ENCODE data around the gene ASTN2.
"Not testable (repeated sequence)": the region's sequence is repeated elsewhere in the genome, so short reads cannot be mapped to it uniquely, and the experiment has no call there.

The ASTN2 gene

DNA sequence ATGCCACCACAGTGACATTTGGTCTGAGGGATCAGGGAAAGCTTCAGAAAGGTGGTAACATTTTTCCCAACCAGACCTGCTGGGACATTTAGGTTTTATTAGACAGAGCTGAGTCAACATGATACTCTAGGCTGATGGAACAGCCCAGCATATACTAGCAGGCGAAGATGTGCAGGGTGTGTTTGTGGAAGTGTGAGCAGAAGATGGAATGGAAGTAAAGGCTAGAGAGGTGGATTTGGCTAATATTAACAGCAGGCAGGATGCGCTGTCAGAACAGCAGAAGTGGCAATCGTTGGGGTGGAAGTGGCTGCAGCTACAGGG, 340.6 kb downstream of the ASTN2 start:
- ATAC-seq (replicated peaks; ENCODE audit: extremely low read depth, poor library complexity, severe bottlenecking), result no peak
- H3K27ac Mint-ChIP-seq (ENCODE audit: low read depth), result no peak overlapping the region

DNA sequence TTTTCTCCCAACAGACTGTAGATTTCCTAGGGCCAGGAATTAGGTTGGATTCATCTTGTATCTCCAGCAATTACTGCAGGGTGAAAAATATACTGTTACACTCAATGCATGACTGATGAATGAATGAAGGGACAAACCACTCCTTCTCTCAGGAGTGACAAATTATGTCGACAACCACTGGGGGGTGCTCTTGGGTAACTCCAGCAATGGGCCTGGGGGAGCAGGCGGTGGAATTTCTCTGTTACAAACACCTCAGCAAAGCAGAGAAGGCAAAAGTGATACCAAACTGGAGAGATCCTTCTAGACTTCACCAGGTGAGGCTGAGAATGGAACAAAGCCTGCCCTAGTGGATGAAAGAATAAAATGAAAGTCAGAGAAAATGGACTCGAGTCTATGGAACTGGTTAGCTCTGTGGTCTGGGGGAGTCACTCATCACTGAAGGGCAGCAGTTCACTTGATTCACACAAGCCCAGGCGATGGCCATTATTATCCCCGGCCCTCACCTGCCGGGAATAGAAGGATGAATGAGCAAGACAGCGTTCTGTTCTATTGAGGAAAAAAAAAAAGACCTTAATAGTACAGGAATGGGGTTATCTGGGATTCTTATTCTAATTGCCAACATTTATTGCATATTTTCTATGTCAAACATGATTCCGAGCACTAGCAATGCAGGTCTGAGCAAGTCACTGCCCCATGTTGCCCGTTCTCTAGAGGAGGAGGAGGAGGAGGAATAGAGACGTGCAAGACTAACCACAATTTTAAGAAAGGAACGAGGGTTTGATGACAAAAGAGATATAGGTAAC, 341.1 kb downstream of the ASTN2 start:
- no peak overlapping the region for H3K4me3 Mint-ChIP-seq

More for the DNA sequence above, 340.6 kb downstream of the ASTN2 start:
- no peaks in the 10 kb centered on the region for H3K36me3 Mint-ChIP-seq (ENCODE audit: insufficient read depth)
- peaks cover 29% of the 10 kb centered on the region for H3K9me3 Mint-ChIP-seq
- no peaks in the 10 kb centered on the region for H3K27me3 Mint-ChIP-seq
- DNase-seq (ENCODE audit: low spot score in 2 of 2), result no peak
- no peak overlapping the region for H3K4me3 Mint-ChIP-seq
- H3K4me1 Mint-ChIP-seq, result no peaks in the 10 kb centered on the region

DNA sequence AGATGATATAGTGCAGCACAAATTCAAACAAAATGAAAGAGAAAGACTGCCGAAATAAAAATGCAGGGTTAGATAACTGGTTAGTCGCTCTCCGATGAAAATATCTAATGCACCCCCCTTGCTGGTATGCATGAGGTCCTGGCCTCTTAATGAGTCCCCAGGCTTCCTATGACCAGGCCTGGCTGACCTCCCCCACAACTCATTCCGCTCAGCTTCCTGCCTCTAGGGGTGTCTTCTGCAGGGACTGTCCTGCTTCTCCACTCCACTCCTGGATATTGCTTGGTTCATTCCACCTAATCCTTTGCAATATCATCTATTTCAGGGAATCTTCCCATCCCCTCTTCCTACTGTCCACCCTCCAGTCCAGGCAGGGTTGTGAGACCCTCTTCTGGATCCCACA, 341.8 kb downstream of the ASTN2 start:
- no peak for ATAC-seq (replicated peaks; ENCODE audit: extremely low read depth, poor library complexity, severe bottlenecking)
- no peak for DNase-seq (ENCODE audit: low spot score in 2 of 2)
- Mint-ChIP-seq H3K9me3 (peaks cover 29% of the 10 kb centered on the region), H3K27ac (ENCODE audit: low read depth) (no peak overlapping the region), H3K27me3 (no peaks in the 10 kb centered on the region), H3K36me3 (ENCODE audit: insufficient read depth) (no peaks in the 10 kb centered on the region), H3K4me1 (no peaks in the 10 kb centered on the region), H3K4me3 (no peak overlapping the region)

More for the DNA sequence above, 341.1 kb downstream of the ASTN2 start:
- H3K27me3 Mint-ChIP-seq, result no peaks in the 10 kb centered on the region
- no peaks in the 10 kb centered on the region for H3K36me3 Mint-ChIP-seq (ENCODE audit: insufficient read depth)
- DNase-seq (ENCODE audit: low spot score in 2 of 2) (no peak), ATAC-seq (replicated peaks; ENCODE audit: extremely low read depth, poor library complexity, severe bottlenecking) (no peak)
- no peak overlapping the region for H3K27ac Mint-ChIP-seq (ENCODE audit: low read depth)
- no peaks in the 10 kb centered on the region for H3K4me1 Mint-ChIP-seq
- H3K9me3 Mint-ChIP-seq, result peaks cover 29% of the 10 kb centered on the region

DNA sequence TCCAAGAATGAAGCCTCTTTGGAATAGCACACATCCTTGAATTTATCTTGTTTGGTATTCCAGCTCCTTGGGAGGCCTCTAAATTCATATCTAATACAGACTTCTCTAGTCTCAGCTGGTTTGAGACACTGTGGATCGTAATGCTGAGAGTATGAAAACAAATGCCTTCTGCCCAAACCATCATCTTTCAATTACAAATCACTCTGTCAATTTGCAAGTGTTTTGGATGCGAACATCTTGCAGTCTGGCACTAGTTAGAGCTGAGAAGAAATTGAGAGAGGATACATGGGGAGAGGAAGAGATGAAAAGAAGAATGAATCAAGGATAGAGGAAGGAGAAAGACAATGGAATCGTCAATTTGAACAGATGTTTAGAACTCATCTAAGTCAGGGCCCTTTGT, 342.6 kb downstream of the ASTN2 start:
- peaks cover 29% of the 10 kb centered on the region for H3K9me3 Mint-ChIP-seq
- no peak overlapping the region for H3K27ac Mint-ChIP-seq (ENCODE audit: low read depth)

DNA sequence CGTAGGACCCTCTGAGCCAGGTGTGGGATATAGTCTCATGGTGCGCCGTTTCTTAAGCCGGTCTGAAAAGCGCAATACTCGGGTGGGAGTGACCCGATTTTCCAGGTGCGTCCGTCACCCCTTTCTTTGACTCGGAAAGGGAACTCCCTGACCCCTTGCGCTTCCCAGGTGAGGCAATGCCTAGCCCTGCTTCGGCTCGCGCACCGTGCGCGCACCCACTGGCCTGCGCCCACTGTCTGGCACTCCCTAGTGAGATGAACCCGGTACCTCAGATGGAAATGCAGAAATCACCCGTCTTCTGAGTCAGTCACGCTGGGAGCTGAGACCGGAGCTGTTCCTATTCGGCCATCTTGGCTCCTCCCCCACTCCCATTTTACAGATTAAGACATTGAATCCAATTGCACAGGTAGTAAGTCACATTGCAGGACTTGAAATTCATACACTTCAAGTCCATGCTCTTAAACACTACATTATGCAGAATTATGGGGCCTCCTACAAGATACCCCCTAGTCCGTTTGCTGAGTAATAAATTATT, 343.1 kb downstream of the ASTN2 start:
- not testable (repeated sequence) for H3K4me1 Mint-ChIP-seq; H3K27ac Mint-ChIP-seq (ENCODE audit: low read depth); H3K4me3 Mint-ChIP-seq; H3K36me3 Mint-ChIP-seq (ENCODE audit: insufficient read depth); DNase-seq (ENCODE audit: low spot score in 2 of 2); H3K27me3 Mint-ChIP-seq; ATAC-seq (replicated peaks; ENCODE audit: extremely low read depth, poor library complexity, severe bottlenecking)
- H3K9me3 Mint-ChIP-seq, result peaks cover 29% of the 10 kb centered on the region

More for the DNA sequence above, 342.6 kb downstream of the ASTN2 start:
- DNase-seq (ENCODE audit: low spot score in 2 of 2) (no peak), ATAC-seq (replicated peaks; ENCODE audit: extremely low read depth, poor library complexity, severe bottlenecking) (no peak)
- Mint-ChIP-seq H3K36me3 (ENCODE audit: insufficient read depth) (no peaks in the 10 kb centered on the region), H3K4me3 (no peak overlapping the region), H3K4me1 (no peaks in the 10 kb centered on the region), H3K27me3 (no peaks in the 10 kb centered on the region)

DNA sequence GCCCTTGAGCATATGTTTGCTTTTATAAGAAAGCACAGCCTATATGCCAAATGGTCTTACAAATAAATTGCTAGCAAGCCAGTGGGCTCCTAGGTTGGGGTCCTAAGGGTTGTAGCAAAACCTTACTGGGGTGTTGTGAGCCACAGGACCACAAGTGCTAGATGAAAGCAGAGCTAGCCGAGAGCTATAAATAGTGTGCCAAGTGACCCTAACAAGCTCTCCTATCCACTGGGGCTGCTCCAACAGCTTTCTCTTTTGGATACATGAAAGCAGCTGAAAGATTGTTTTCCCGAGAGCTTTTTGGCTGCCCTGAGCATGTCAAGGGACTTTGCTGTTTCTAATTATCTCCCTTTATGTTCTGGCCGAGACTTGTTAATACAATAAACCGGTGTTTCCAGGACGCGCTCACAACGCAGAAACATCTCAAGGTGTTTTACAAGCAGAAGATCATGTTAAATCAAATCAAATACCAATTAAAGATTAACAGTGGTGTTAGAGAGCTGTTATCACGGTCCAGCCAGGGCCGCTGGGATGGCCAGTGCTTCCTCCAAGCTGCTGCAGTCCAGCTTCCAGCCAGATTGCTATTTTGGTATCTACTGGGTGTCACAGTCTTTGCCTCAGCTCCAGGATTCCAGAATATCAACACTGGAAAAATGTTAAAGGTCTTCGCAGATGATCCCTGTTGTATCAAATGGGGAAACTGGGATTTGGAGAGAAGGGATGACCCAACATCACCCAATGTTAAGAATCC, 351.0 kb downstream of the ASTN2 start:
- ATAC-seq (replicated peaks; ENCODE audit: extremely low read depth, poor library complexity, severe bottlenecking) (no peak), DNase-seq (ENCODE audit: low spot score in 2 of 2) (no peak)
- Mint-ChIP-seq H3K9me3 (peaks cover 9% of the 10 kb centered on the region), H3K36me3 (ENCODE audit: insufficient read depth) (no peaks in the 10 kb centered on the region), H3K4me1 (no peaks in the 10 kb centered on the region), H3K27me3 (no peaks in the 10 kb centered on the region), H3K27ac (ENCODE audit: low read depth) (no peak overlapping the region), H3K4me3 (no peak overlapping the region)

DNA sequence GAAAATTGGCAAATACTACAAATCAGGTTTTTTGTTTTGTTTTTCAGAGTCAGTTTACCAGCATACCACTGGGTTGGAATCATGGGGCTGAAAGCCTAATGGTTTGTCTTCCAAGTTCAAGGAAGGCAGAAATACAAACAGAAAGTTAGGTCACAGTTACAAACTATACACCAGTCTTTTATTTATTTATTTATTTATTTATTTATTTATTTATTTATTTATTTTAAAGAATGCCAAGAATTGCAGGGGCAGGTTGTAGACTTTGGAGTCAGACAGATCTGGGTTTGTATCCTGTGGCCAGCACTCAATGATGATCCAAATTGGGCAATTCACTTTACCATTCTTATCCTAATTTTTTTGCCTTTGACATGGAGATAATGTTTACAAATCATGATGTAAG, 353.9 kb downstream of the ASTN2 start:
- Mint-ChIP-seq H3K4me1 (no peaks in the 10 kb centered on the region), H3K9me3 (peaks cover 15% of the 10 kb centered on the region), H3K36me3 (ENCODE audit: insufficient read depth) (no peaks in the 10 kb centered on the region), H3K27me3 (no peaks in the 10 kb centered on the region), H3K4me3 (no peak overlapping the region), H3K27ac (ENCODE audit: low read depth) (no peak overlapping the region)
- no peak for DNase-seq (ENCODE audit: low spot score in 2 of 2)
- no peak for ATAC-seq (replicated peaks; ENCODE audit: extremely low read depth, poor library complexity, severe bottlenecking)

DNA sequence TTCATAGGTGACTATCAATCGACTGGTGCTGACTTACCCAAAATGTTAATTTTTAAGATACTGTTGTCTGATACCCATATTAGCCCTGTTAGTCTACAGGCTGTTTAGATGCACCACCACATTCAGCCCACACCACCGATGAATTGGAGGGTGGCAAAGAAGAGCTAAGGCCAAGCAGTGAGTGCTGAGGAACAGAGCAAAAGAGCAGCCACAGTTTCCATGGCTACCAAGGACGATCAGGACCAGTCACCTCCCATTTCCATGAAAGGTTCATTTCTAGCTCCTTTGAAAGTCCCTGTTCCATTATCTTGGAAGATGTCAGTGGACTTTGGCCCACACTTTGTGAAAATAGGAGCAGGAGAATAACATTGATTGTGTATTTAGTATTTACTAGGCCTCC, 364.9 kb downstream of the ASTN2 start:
- Mint-ChIP-seq H3K27me3 (no peaks in the 10 kb centered on the region), H3K27ac (ENCODE audit: low read depth) (no peak overlapping the region), H3K4me3 (no peak overlapping the region), H3K36me3 (ENCODE audit: insufficient read depth) (no peaks in the 10 kb centered on the region), H3K4me1 (no peaks in the 10 kb centered on the region), H3K9me3 (peaks cover 7% of the 10 kb centered on the region)
- DNase-seq (ENCODE audit: low spot score in 2 of 2), result no peak
- ATAC-seq (replicated peaks; ENCODE audit: extremely low read depth, poor library complexity, severe bottlenecking), result no peak

DNA sequence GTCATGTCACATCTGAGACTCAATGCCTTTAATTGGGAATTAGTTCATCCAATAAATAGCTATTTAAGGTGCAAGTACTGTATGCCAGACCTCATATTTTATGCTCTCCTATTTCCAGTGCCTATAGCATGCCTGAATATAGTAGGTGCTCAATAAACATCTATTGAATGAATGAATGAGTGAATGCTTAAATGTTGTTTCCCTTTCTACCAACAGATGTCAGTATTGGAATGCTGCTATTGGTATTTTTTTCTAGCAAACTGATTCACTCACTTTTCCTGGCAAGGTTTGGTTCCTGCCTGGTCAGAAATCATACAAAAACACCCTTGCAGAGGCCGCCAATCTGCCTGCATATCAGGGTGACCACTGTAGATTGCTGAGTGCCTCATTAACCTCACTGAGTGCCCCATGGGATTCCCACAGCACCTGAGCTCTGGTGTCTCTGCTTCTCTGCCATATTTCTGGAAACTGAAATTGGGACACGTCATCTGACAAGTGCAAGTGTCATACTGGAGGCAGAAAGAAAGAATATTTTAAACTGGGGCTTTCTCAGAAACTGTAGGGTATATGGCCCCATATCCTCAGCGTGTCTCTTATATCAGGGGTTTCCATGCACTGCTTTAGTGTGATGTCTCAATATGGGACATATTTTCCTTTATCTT, 368.1 kb downstream of the ASTN2 start:
- Mint-ChIP-seq H3K36me3 (ENCODE audit: insufficient read depth) (no peaks in the 10 kb centered on the region), H3K9me3 (peaks cover 7% of the 10 kb centered on the region), H3K4me1 (no peaks in the 10 kb centered on the region), H3K4me3 (no peak overlapping the region), H3K27me3 (no peaks in the 10 kb centered on the region), H3K27ac (ENCODE audit: low read depth) (no peak overlapping the region)
- DNase-seq (ENCODE audit: low spot score in 2 of 2) (no peak), ATAC-seq (replicated peaks; ENCODE audit: extremely low read depth, poor library complexity, severe bottlenecking) (no peak)

DNA sequence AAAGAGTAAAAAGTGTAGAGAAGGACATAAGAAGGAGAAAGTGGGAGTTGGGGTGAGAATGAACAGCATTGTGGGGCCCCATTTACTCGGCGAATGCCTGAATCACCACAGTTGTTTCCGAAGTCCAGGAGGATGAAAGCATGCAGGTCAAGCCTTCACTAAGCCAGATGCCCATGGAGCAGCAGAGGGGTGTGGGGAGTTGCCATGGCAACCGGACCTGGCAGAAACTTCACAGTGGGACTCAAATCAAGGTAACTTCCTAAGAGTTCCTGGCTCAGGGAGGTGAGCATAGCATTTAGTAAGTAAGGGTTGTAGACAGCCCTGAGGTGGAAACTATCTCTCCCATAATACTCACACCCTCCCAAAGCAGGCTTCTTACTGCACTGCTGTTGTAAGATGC, 370.6 kb downstream of the ASTN2 start:
- Mint-ChIP-seq H3K27me3 (no peaks in the 10 kb centered on the region), H3K9me3 (peaks cover 6% of the 10 kb centered on the region), H3K36me3 (ENCODE audit: insufficient read depth) (no peaks in the 10 kb centered on the region), H3K27ac (ENCODE audit: low read depth) (no peak overlapping the region), H3K4me1 (no peaks in the 10 kb centered on the region), H3K4me3 (no peak overlapping the region)
- ATAC-seq (replicated peaks; ENCODE audit: extremely low read depth, poor library complexity, severe bottlenecking) (no peak), DNase-seq (ENCODE audit: low spot score in 2 of 2) (no peak)

DNA sequence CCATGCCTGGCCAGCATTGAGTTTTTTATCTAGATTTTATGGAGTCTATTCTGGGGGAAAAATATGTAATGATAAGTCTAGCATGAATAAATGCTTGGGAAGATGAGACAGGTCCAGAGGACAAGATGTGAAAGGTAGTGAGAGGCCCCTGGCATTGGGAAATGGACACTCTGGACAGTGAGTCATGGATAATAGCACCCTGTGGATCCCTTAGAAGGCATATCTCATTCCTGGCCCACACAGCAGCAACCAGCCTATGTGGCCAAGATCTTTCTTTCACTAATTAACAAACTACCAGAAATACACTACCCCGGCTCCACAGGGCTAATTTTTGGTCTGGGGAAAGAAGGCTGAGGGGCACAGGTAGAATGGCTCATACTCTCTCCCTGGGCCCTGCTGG, 371.7 kb downstream of the ASTN2 start:
- Mint-ChIP-seq H3K27ac (ENCODE audit: low read depth) (no peak overlapping the region), H3K4me1 (no peaks in the 10 kb centered on the region), H3K27me3 (no peaks in the 10 kb centered on the region), H3K4me3 (no peak overlapping the region), H3K9me3 (peaks cover 6% of the 10 kb centered on the region), H3K36me3 (ENCODE audit: insufficient read depth) (no peaks in the 10 kb centered on the region)
- DNase-seq (ENCODE audit: low spot score in 2 of 2) (no peak), ATAC-seq (replicated peaks; ENCODE audit: extremely low read depth, poor library complexity, severe bottlenecking) (no peak)

DNA sequence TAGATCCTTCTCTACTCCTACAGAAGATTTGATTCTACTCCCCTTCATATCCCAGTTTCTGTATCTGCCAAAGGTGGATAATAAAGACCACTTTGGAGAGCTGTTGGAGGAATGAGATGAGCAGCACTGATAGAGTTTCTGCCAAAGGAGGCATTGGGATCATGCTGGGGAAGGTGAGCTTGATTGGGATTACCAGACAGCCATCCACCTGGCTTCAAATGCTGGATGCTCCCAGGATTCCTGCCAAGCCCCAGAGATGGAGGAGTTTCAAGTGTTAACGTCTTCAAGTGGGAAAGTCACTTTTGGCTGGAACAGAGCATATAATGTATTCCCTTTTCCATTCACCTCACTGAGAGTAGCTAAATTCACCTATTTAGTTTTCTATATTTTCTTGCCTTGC, 379.3 kb downstream of the ASTN2 start:
- H3K36me3 Mint-ChIP-seq (ENCODE audit: insufficient read depth), result no peaks in the 10 kb centered on the region
- no peaks in the 10 kb centered on the region for H3K27me3 Mint-ChIP-seq
- no peaks in the 10 kb centered on the region for H3K4me1 Mint-ChIP-seq
- no peak for ATAC-seq (replicated peaks; ENCODE audit: extremely low read depth, poor library complexity, severe bottlenecking)
- peaks cover 11% of the 10 kb centered on the region for H3K9me3 Mint-ChIP-seq
- H3K4me3 Mint-ChIP-seq, result no peak overlapping the region
- no peak for DNase-seq (ENCODE audit: low spot score in 2 of 2)
- H3K27ac Mint-ChIP-seq (ENCODE audit: low read depth), result no peak overlapping the region

All from central memory CD8-positive, alpha-beta T cell (primary cell).